NK-92 (cell line): ENCODE data around the gene PMAIP1.

Experiments used
- DNase-seq: peaks from one replicate; lab custom pipeline; 2025; ENCODE audit not compliant: unreplicated experiment; lab: John Stamatoyannopoulos, UW

PMAIP1 gene

DNA sequence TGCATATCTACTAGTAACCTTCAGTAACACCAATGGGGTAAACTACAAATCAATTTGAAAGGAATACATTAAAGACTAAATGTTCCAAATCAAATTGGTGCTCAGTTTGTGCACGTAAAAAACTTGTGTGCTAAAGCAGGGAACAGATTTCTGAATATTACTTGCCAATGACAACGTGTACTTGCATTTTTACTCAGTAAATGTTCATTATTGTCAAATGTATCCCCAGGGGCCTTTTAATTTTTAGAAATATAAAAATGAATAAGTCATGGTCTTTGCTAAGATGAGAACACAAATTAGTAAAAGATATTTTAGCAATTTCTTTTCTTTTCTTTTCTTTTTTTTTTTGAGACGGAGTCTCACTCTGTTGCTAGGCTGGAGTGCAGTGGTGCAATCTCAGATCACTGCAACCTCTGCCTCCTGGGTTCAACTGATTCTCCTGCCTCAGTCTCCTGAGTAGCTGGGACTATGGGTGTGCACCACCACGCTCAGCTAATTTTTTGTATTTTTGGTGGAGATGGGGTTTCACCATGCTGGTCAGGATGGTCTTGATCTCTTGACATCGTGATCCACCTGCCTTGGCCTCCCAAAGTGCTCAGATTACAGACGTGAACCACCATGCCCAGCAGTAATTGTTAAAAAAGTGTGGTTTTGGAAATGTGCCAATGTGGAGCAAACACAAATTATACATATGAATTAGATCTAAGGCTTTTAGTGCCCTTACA lies 52.6 kb downstream of the PMAIP1 start:
- no peak for DNase-seq
